A549 treated with Mapracorat at 1 μM for 4 hours (cell line): Measurements from ENCODE around the gene ZFAND5. TPM values are rescaled to one million over a fixed set of nuclear protein-coding genes. Genes with fewer than 3 reads are reported as not detected.

Experiments
- total RNA-seq: library from RNA; stranded (reverse); fragments of 200-300 nt; extraction: Qiagen RNA extraction; gene quantifications from 5 replicates; pipeline ENCODE4 v1.2.3, GENCODE V29; 2022

ZFAND5 gene, protein sequence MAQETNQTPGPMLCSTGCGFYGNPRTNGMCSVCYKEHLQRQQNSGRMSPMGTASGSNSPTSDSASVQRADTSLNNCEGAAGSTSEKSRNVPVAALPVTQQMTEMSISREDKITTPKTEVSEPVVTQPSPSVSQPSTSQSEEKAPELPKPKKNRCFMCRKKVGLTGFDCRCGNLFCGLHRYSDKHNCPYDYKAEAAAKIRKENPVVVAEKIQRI
- total RNA-seq = 133 to 220 TPM (median 186 TPM) in 5 replicates

GRCh38 chr9:72364679-72365524 lies at the start of gene ZFAND5:
Gene ZFAND5 (minus strand): TSS chr9:72365208. CDS start chr9:72360778, 4,430 bp downstream.

Other genes with a start within 250 kb of the ZFAND5 start
- 0.48 to 1.4 TPM (median 1.0 TPM) in 5 replicates for gene GDA, start 215.8 kb downstream of the ZFAND5 start, total RNA-seq
- 0.03 to 0.10 TPM in 2 of 5 replicates, not detected in the others for gene TMC1, start 156.4 kb upstream of the ZFAND5 start, total RNA-seq